ENCODE data around the gene DNAJB6.

- TF ChIP-seq PKNOX1 (IDR thresholded peaks at IDR 0.05) (no peak), FOXM1 (IDR thresholded peaks at IDR 0.05; ENCODE audit: borderline replicate concordance) (no peak), FOXA1 (IDR thresholded peaks at IDR 0.05) (no peak), SP1 (IDR thresholded peaks at IDR 0.05) (no peak), CTBP1 (IDR thresholded peaks at IDR 0.05; ENCODE audit: borderline replicate concordance) (no peak), NFRKB (IDR thresholded peaks at IDR 0.05) (no peak), LEF1 (IDR thresholded peaks at IDR 0.05; ENCODE audit: borderline replicate concordance) (no peak), BHLHE40 (IDR thresholded peaks at IDR 0.05; ENCODE audit: borderline replicate concordance) (no peak), SUZ12 (IDR thresholded peaks at IDR 0.05) (no peak)
These were observed 92.9 kb downstream of the DNAJB6 start for GRCh38 chr7:157429680-157430224.
